NT2/D1 (cell line): ENCODE data around the gene PARP6.

Source experiments
- SUZ12 ChIP-seq: IDR thresholded peaks from 2 replicates; pipeline ENCODE4 v1.6.1; 2011; ENCODE audit not compliant: insufficient read length, insufficient read depth; ENCODE audit errors: extremely low read depth
- YY1 ChIP-seq: IDR thresholded peaks from 2 replicates; pipeline ENCODE4 v1.6.1; 2011; ENCODE audit not compliant: insufficient read length, insufficient read depth
- ZNF274 ChIP-seq: IDR thresholded peaks from 2 replicates; pipeline ENCODE4 v1.6.1; 2011; ENCODE audit warnings: mild to moderate bottlenecking, low read depth, low read length

- TF ChIP-seq YY1 (no peak), SUZ12 (no peak), ZNF274 (no peak)
These were observed 34.5 kb downstream of the PARP6 start for GRCh38 chr15:72237853-72238224.
